HCT116 (cell line): ENCODE results near the gene TM9SF1.
"Not testable (repeated sequence)": the region's sequence is repeated elsewhere in the genome, so short reads cannot be mapped to it uniquely, and the experiment has no call there.

Source experiments
- CBX3 ChIP-seq: IDR thresholded peaks from 2 replicates; pipeline ENCODE4 v1.6.1; 2012; ENCODE audit warnings: low read depth
- EGR1 ChIP-seq: IDR thresholded peaks from 2 replicates; pipeline ENCODE4 v1.6.1; 2012; ENCODE audit warnings: low read depth
- EZH2 ChIP-seq: fragments of 200-600 bp; sonication (generic); IDR thresholded peaks from 2 replicates; pipeline ENCODE4 v1.6.1; 2017; ENCODE audit warnings: antibody characterized with exemption, mixed run types
- JUND ChIP-seq: IDR thresholded peaks from 2 replicates; pipeline ENCODE4 v1.6.1; 2012
- POLR2A ChIP-seq: IDR thresholded peaks from 2 replicates; pipeline ENCODE4 v1.7.0; 2011; ENCODE audit warnings: borderline replicate concordance; ENCODE audit not compliant: insufficient read depth, insufficient read length; ENCODE audit errors: extremely low read depth
- REST ChIP-seq: IDR thresholded peaks from 2 replicates; pipeline ENCODE4 v1.6.1; 2012; ENCODE audit warnings: low read depth
- SP1 ChIP-seq: IDR thresholded peaks from 2 replicates; pipeline ENCODE4 v1.6.1; 2012; ENCODE audit warnings: low read depth
- ZFX ChIP-seq: fragments of 450-650 bp; IDR thresholded peaks from 2 replicates; pipeline ENCODE4 v1.6.1; 2017
- TF ChIP-seq, protein P1 (sequence below): IDR thresholded peaks from 2 replicates; pipeline ENCODE4 v1.6.1; 2012
- TF ChIP-seq, protein P2 (sequence below): IDR thresholded peaks from 2 replicates; pipeline ENCODE4 v1.6.1; 2012
- TF ChIP-seq, protein P3 (sequence below), 3 experiments: fragments of 200-600 bp in 1 of 3; sonication (generic) in 1 of 3; IDR thresholded peaks in 2 of 3; conservative IDR thresholded peaks in 1 of 3; 2 replicates each; pipeline ENCODE4 v1.5.1; 2012 to 2017; ENCODE audit warnings: low read depth in 2 of 3, low read length in 2 of 3, antibody characterized with exemption in 1 of 3, borderline replicate concordance in 1 of 3, control low read depth in 1 of 3, mild to moderate bottlenecking in 1 of 3, mixed read lengths in 1 of 3, mixed run types in 1 of 3, moderate library complexity in 1 of 3; ENCODE audit not compliant: insufficient read depth in 1 of 3

DNA sequence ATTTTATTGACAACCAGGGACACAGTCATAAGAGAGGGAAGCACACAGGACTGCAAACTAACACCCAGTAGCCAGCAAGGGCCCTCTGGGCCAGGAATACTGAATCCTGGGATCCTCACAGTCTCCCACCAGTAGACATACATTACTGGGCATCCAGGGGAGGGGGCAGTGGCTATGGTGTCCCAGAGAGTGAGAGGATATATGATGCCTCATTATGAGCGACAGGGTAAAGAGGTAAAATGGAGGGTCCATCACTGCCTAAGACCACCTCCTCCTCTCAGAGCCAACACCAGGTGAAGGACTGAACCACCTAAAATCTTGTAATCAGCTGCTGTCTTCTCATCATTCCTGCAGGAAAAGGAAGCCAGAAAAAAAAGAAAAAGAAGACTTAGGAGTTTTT lies 21.6 kb upstream of the TM9SF1 start:
- not testable (repeated sequence) for TF ChIP-seq POLR2A, EZH2, CBX3, JUND, ZFX, EGR1, REST, SP1
- TF ChIP-seq, protein P1, sequence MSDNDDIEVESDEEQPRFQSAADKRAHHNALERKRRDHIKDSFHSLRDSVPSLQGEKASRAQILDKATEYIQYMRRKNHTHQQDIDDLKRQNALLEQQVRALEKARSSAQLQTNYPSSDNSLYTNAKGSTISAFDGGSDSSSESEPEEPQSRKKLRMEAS, result not testable (repeated sequence)
- TF ChIP-seq, protein P2, sequence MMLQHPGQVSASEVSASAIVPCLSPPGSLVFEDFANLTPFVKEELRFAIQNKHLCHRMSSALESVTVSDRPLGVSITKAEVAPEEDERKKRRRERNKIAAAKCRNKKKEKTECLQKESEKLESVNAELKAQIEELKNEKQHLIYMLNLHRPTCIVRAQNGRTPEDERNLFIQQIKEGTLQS, result not testable (repeated sequence)
- TF ChIP-seq, protein P3, sequence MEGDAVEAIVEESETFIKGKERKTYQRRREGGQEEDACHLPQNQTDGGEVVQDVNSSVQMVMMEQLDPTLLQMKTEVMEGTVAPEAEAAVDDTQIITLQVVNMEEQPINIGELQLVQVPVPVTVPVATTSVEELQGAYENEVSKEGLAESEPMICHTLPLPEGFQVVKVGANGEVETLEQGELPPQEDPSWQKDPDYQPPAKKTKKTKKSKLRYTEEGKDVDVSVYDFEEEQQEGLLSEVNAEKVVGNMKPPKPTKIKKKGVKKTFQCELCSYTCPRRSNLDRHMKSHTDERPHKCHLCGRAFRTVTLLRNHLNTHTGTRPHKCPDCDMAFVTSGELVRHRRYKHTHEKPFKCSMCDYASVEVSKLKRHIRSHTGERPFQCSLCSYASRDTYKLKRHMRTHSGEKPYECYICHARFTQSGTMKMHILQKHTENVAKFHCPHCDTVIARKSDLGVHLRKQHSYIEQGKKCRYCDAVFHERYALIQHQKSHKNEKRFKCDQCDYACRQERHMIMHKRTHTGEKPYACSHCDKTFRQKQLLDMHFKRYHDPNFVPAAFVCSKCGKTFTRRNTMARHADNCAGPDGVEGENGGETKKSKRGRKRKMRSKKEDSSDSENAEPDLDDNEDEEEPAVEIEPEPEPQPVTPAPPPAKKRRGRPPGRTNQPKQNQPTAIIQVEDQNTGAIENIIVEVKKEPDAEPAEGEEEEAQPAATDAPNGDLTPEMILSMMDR (IDR thresholded peaks at IDR 0.05 in 2 of 3, conservative IDR thresholded peaks at IDR 0.05 in 1 of 3; ENCODE audit: borderline replicate concordance in 1 of 3, insufficient read depth in 1 of 3, low read depth in 2 of 3, low read length in 2 of 3), result not testable (repeated sequence)
